ENCODE results near the gene C15orf39. TPM values are rescaled to one million over a fixed set of nuclear protein-coding genes. Genes with fewer than 3 reads are reported as not detected.
"Not testable (repeated sequence)": the region's sequence is repeated elsewhere in the genome, so short reads cannot be mapped to it uniquely, and the experiment has no call there.

C15orf39 gene
- total and polyA plus RNA-seq, 7 donors, result 4.9 to 20.2 (median 9.5) TPM

DNA sequence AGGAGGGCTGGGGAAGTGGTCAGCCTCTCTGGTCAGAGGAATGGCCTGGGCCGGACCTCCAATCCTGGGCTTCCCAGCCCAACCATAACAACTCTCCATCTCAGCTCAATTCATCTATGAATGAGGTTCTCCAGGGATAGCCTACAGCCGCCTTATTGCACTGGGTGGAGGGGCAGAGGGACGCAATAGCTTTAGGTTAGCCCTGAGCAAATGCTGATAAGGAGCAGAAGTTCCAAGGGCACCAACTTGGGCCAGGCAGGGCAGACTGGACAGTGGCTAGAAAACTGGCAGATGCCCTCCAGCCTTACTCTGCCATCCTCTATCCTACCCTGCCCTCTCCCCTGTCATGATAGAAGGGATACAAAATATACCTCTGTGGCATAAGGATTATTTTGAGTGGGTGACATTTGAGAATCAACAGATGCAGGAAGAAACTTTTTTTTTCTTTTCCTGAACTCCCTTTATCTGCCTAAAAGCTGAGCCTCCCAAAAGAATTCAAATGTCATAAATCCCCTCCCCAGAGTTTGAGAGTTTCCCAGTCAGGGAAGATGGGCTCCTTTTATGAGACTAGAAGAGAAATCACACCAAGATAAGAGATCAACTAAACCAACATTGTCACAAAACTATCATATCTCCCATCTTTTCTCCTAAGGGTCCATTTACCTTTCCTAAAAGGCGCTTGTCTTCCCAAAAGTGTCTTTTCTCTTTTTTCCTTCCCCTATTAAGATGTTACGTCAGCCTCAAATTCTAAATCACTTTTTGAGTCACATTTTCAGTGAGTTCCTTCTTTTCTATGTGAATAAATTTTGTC lies 40.4 kb upstream of the C15orf39 start:
- H3K36me3 ChIP-seq, result no peaks in the 10 kb centered on the region
- intact Hi-C loops (cut with DNase I), result no loop called here
- DNase-seq, result no peak
- no peaks in the 10 kb centered on the region for H3K4me1 ChIP-seq
- no peak overlapping the region for H3K27ac ChIP-seq
- TF ChIP-seq POLR2AphosphoS5 (IDR thresholded peaks at IDR 0.05), result no peak
- TF ChIP-seq, protein P1, sequence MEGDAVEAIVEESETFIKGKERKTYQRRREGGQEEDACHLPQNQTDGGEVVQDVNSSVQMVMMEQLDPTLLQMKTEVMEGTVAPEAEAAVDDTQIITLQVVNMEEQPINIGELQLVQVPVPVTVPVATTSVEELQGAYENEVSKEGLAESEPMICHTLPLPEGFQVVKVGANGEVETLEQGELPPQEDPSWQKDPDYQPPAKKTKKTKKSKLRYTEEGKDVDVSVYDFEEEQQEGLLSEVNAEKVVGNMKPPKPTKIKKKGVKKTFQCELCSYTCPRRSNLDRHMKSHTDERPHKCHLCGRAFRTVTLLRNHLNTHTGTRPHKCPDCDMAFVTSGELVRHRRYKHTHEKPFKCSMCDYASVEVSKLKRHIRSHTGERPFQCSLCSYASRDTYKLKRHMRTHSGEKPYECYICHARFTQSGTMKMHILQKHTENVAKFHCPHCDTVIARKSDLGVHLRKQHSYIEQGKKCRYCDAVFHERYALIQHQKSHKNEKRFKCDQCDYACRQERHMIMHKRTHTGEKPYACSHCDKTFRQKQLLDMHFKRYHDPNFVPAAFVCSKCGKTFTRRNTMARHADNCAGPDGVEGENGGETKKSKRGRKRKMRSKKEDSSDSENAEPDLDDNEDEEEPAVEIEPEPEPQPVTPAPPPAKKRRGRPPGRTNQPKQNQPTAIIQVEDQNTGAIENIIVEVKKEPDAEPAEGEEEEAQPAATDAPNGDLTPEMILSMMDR (IDR thresholded peaks at IDR 0.05), result no peak
- no peak for TF ChIP-seq EP300 (IDR thresholded peaks at IDR 0.05)
- TF ChIP-seq POLR2A (IDR thresholded peaks at IDR 0.05), result no peak
- no peaks in the 10 kb centered on the region for H3K9me3 ChIP-seq
- no peaks in the 10 kb centered on the region for H3K27me3 ChIP-seq
- H3K4me3 ChIP-seq, result no peak overlapping the region
- 90 to 91% methylated on average over 5 of the region's 5 CpGs for WGBS, 2 donors

DNA sequence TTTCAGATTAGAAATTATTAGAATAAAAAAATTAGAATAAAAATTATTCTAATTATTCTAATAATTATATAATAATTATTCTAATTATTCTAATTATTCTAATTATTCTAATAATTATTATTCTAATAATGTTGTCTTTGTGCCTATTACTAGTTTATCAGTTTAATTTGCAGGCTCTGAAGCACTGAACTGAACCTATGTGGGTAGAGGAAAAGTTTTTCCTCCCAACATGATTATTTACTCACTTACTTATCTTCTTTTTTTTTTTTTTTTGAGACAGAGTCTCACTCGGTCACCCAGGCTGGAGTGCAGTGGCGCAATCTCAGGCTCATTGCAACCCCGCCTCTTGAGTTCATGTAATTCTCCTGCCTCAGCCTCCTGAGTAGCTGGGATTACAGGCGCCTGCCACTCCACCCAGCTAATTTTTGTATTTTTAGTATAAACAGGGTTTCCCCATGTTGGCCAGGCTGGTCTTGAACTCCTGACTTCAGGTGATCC lies 39.7 kb upstream of the C15orf39 start:
- intact Hi-C loops (cut with DNase I), result no loop called here
- H3K4me3 ChIP-seq, result no peak overlapping the region
- WGBS, 2 donors, result 61 to 81% methylated on average over 4 of the region's 4 CpGs
- no peak overlapping the region for H3K27ac ChIP-seq
- H3K9me3 ChIP-seq, result no peaks in the 10 kb centered on the region
- DNase-seq, result no peak
- H3K27me3 ChIP-seq, result no peaks in the 10 kb centered on the region
- H3K36me3 ChIP-seq, result no peaks in the 10 kb centered on the region
- H3K4me1 ChIP-seq, result no peaks in the 10 kb centered on the region
- TF ChIP-seq EP300 (IDR thresholded peaks at IDR 0.05), result no peak
- TF ChIP-seq, protein P1 (IDR thresholded peaks at IDR 0.05), result no peak
- TF ChIP-seq POLR2A (IDR thresholded peaks at IDR 0.05), result no peak
- no peak for TF ChIP-seq POLR2AphosphoS5 (IDR thresholded peaks at IDR 0.05)

DNA sequence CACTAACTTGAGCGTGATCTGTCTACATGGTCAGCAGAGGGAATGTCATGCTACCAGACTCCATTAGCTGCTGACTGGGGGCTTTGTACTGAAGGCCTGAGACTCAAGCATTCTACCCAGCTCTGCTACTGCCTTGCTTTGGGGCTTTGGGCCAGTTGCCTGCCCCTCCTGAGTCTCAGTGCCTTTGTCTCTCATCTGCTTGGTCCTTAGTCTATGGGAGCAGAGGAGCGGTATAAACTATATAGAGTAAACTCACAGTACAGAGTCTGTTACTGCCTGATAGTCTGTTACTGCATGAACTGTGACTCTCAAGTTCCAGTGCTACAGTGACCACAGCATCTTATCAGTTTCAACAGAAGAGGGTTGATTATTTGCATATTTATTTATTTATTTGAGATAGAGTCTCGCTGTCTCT lies 38.5 kb upstream of the C15orf39 start:
- WGBS, 2 donors, result 97% methylated on average over 3 of the region's 3 CpGs
- Histone ChIP-seq H3K27me3 (no peaks in the 10 kb centered on the region), H3K4me3 (no peak overlapping the region), H3K9me3 (no peaks in the 10 kb centered on the region), H3K36me3 (no peaks in the 10 kb centered on the region), H3K27ac (no peak overlapping the region), H3K4me1 (no peaks in the 10 kb centered on the region)
- TF ChIP-seq EP300 (IDR thresholded peaks at IDR 0.05) (no peak), POLR2AphosphoS5 (IDR thresholded peaks at IDR 0.05) (no peak), POLR2A (IDR thresholded peaks at IDR 0.05) (no peak)
- TF ChIP-seq, protein P1 (IDR thresholded peaks at IDR 0.05), result no peak
- DNase-seq, result no peak
- intact Hi-C loops (cut with DNase I), result no loop called here

DNA sequence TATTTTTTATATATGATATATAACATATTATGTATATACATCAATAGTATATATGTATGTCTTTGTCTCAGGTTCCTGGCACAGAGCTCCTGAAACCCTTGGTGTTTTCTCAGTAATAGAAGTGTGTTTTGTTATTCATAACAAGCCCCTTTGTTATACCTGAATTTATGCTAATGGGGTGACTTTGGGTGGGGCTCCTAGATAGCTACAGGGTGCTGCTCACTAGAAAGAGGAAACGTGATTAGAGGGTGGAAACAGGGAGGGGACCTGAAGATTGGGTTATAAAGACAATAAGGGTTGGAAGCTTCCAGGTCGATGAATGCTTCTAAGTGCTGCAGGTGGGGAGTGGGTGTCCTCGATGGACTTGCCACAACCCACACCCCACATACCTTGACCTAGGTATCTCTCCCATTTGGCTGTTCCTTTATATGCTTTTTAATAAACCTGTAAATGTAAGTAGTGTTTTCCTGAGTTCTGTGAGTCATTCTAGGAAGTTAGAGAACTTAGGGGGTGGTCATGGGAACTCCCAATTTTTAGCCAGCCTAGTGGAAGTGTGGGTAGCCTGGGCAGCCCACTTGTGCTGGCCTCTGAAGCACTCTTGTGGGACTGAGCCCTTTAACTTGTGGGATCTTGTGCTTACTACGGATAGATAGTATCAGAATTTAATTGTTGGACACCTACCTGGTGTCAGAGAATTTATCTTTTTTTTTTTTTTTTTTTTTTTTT lies 36.9 kb upstream of the C15orf39 start:
- no peak overlapping the region for H3K27ac ChIP-seq
- 35 to 65% methylated on average over 4 of the region's 4 CpGs for WGBS, 2 donors

DNA sequence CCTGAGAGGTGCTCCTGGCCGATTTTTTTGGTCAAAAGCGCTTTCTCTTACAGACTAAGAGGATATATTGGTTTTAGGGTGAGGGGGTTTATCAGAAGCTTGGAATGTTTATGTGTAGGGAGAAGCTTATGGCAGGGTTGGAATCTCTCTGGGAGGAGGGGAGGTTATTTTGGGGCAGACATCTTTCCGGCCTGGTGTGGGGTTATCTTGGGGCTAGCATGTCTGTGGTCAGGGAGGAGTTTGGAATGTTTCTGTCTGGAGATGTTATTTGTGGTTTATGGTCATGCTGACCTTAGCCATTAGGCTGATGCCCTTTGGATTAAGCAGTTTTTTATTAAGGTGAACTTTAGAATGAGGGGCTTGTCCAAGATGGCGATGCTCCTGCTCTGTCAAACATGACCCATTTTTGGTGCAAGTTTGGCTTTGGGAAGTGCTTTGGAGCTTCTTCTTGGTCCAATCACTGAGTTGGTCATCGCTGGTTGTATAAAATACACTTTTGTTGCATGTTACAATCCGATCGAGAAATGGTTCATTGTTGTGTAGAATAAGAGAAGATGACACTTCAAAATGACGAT lies 35.1 kb upstream of the C15orf39 start:
- 83 to 89% methylated on average over 8 of the region's 8 CpGs for WGBS, 2 donors
- H3K9me3 ChIP-seq; intact Hi-C loops (cut with DNase I): not testable (repeated sequence)

More for the DNA sequence above, 36.9 kb upstream of the C15orf39 start:
- Histone ChIP-seq H3K4me1 (no peaks in the 10 kb centered on the region), H3K27me3 (no peaks in the 10 kb centered on the region), H3K36me3 (no peaks in the 10 kb centered on the region), H3K9me3 (no peaks in the 10 kb centered on the region), H3K4me3 (no peak overlapping the region)
- TF ChIP-seq POLR2A (IDR thresholded peaks at IDR 0.05), result no peak
- TF ChIP-seq, protein P1 (IDR thresholded peaks at IDR 0.05), result no peak
- TF ChIP-seq EP300 (IDR thresholded peaks at IDR 0.05), result no peak
- TF ChIP-seq POLR2AphosphoS5 (IDR thresholded peaks at IDR 0.05), result no peak
- intact Hi-C loops (cut with DNase I), result no loop called here
- no peak for DNase-seq

More for the DNA sequence above, 35.1 kb upstream of the C15orf39 start:
- H3K27ac ChIP-seq, H3K4me1 ChIP-seq, DNase-seq, H3K36me3 ChIP-seq, H3K4me3 ChIP-seq, H3K27me3 ChIP-seq: not testable (repeated sequence)
